ENCODE measurements around the gene EDC3. TPM values are rescaled to one million over a fixed set of nuclear protein-coding genes. Genes with fewer than 3 reads are reported as not detected.

Gene EDC3
- total RNA-seq, 2 donors from 2014 or later: 20.6 to 36.8 TPM

- H3K4me3 ChIP-seq: no peak overlapping the region
Observed at GRCh38 chr15:74613089-74613952, 82.5 kb downstream of the EDC3 start.

DNA sequence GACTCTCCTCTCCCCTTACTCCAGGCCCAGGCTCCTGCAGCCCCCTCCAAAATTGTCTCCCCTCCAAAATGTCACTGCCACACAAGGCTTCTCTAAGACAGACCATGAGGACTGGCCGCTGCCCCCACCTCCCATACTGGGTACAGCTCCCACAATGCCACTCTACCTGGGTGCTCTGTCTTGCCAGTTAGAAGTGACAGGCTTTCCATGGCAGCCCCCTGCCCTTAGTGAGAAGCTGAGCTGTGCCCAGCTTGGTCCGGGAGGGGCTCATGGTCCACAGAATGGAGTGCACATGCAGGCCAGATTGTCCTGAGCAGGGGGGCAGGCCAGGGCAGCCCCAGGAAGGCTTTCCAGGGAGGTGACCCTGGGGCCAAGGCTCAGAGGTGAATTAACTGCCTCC, 83.1 kb downstream of the EDC3 start:
- WGBS: 97% methylated on average over 2 of the region's 2 CpGs
- no peak for DNase-seq (ENCODE audit: low spot score)
- TF ChIP-seq, protein P1, sequence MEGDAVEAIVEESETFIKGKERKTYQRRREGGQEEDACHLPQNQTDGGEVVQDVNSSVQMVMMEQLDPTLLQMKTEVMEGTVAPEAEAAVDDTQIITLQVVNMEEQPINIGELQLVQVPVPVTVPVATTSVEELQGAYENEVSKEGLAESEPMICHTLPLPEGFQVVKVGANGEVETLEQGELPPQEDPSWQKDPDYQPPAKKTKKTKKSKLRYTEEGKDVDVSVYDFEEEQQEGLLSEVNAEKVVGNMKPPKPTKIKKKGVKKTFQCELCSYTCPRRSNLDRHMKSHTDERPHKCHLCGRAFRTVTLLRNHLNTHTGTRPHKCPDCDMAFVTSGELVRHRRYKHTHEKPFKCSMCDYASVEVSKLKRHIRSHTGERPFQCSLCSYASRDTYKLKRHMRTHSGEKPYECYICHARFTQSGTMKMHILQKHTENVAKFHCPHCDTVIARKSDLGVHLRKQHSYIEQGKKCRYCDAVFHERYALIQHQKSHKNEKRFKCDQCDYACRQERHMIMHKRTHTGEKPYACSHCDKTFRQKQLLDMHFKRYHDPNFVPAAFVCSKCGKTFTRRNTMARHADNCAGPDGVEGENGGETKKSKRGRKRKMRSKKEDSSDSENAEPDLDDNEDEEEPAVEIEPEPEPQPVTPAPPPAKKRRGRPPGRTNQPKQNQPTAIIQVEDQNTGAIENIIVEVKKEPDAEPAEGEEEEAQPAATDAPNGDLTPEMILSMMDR (IDR thresholded peaks at IDR 0.05): no peak
- no peak for TF ChIP-seq POLR2A (IDR thresholded peaks at IDR 0.05)
- no peak for TF ChIP-seq POLR2AphosphoS5 (IDR thresholded peaks at IDR 0.05)
- no peaks in the 10 kb centered on the region for H3K27me3 ChIP-seq (replicated peaks; ENCODE audit: insufficient read depth)
- H3K27ac ChIP-seq: no peak overlapping the region
- H3K36me3 ChIP-seq: no peaks in the 10 kb centered on the region
- intact Hi-C loops (cut with DNase I): loop anchor here (5.0 to 10.0 kb wide), 2 partner anchors 240 to 618 kb away; partner anchors contain the start of genes PML and STOML1
- H3K9me3 ChIP-seq: no peaks in the 10 kb centered on the region
- peaks cover 11% of the 10 kb centered on the region for H3K4me1 ChIP-seq (replicated peaks)
- no peak overlapping the region for H3K4me3 ChIP-seq

More at GRCh38 chr15:74613089-74613952, 82.5 kb downstream of the EDC3 start:
- Histone ChIP-seq H3K27me3 (replicated peaks; ENCODE audit: insufficient read depth) (no peaks in the 10 kb centered on the region), H3K4me1 (replicated peaks) (peaks cover 15% of the 10 kb centered on the region), H3K27ac (peak overlapping the region in 1 of 2 donors; percentile 95), H3K36me3 (no peaks in the 10 kb centered on the region), H3K9me3 (no peaks in the 10 kb centered on the region)
- WGBS: 71% methylated on average over 6 of the region's 6 CpGs
- TF ChIP-seq, protein P1 (IDR thresholded peaks at IDR 0.05): no peak
- TF ChIP-seq POLR2AphosphoS5 (IDR thresholded peaks at IDR 0.05): no peak
- TF ChIP-seq POLR2A (IDR thresholded peaks at IDR 0.05): no peak
- intact Hi-C loops (cut with DNase I): loop anchor here (5.0 to 10.0 kb wide), 2 partner anchors 241 to 619 kb away; partner anchors contain the start of genes PML and STOML1
- DNase-seq (ENCODE audit: low spot score): no peak

- intact Hi-C loops (cut with DNase I): loop anchor here (5.0 to 10.0 kb wide), 2 partner anchors 240 to 617 kb away; partner anchors contain the start of genes PML and STOML1
Observed at GRCh38 chr15:74611834-74612233, 84.0 kb downstream of the EDC3 start.

GRCh38 chr15:74611341-74611740, 84.5 kb downstream of the EDC3 start:
- TF ChIP-seq POLR2A (IDR thresholded peaks at IDR 0.05): no peak
- TF ChIP-seq, protein P1 (IDR thresholded peaks at IDR 0.05): no peak
- TF ChIP-seq POLR2AphosphoS5 (IDR thresholded peaks at IDR 0.05): no peak
- no peaks in the 10 kb centered on the region for H3K36me3 ChIP-seq
- H3K27me3 ChIP-seq (replicated peaks; ENCODE audit: insufficient read depth): no peaks in the 10 kb centered on the region
- WGBS: 55% methylated on average over 11 of the region's 11 CpGs
- no peak for DNase-seq (ENCODE audit: low spot score)
- H3K27ac ChIP-seq: no peak overlapping the region
- H3K4me3 ChIP-seq: no peak overlapping the region
- no peaks in the 10 kb centered on the region for H3K4me1 ChIP-seq (replicated peaks)
- intact Hi-C loops (cut with DNase I): loop anchor here (5.0 to 10.0 kb wide), 2 partner anchors 239 to 617 kb away; partner anchors contain the start of genes PML and STOML1
- no peaks in the 10 kb centered on the region for H3K9me3 ChIP-seq

More at GRCh38 chr15:74611834-74612233, 84.0 kb downstream of the EDC3 start:
- Histone ChIP-seq H3K4me3 (no peak overlapping the region), H3K27me3 (replicated peaks; ENCODE audit: insufficient read depth) (no peaks in the 10 kb centered on the region), H3K36me3 (no peaks in the 10 kb centered on the region), H3K9me3 (no peaks in the 10 kb centered on the region), H3K4me1 (replicated peaks) (peaks cover 3% of the 10 kb centered on the region), H3K27ac (no peak overlapping the region)
- TF ChIP-seq POLR2A (IDR thresholded peaks at IDR 0.05): no peak
- TF ChIP-seq POLR2AphosphoS5 (IDR thresholded peaks at IDR 0.05): no peak
- TF ChIP-seq, protein P1 (IDR thresholded peaks at IDR 0.05): no peak
- 87% methylated on average over 6 of the region's 6 CpGs for WGBS
- DNase-seq (ENCODE audit: low spot score): no peak

Data from prostate gland (tissue), 2 donors.